Keratinocyte (primary cell): ENCODE results near the gene SLC7A5. TPM values are rescaled to one million over a fixed set of nuclear protein-coding genes. Genes with fewer than 3 reads are reported as not detected.

Experiments used
- DNase-seq: peaks from one replicate; pipeline ENCODE4 v3.0.0-alpha.2; 2011; ENCODE audit warnings: low read depth, missing footprints, low spot score
- FAIRE-seq: peaks from 2 replicates; lab custom pipeline; 2011; peaks lifted over from hg19 to GRCh38; lab: Jason Lieb, UNC
- H2AFZ ChIP-seq: 2 replicates; pipeline ENCODE4 v1.6.0; 2012; ENCODE audit warnings: low read length, control low read depth, inconsistent platforms; ENCODE audit not compliant: control insufficient read depth
- H3K27ac ChIP-seq: 2 replicates; pipeline ENCODE4 v1.5.1; 2011; ENCODE audit warnings: low read length; ENCODE audit not compliant: control insufficient read depth, insufficient read depth
- H3K27me3 ChIP-seq: 3 replicates; pipeline ENCODE4 v1.6.0; 2011; ENCODE audit warnings: low read length; ENCODE audit not compliant: control insufficient read depth, insufficient read depth; ENCODE audit errors: extremely low read depth
- H3K36me3 ChIP-seq, 2 experiments: 2 replicates in 1 of 2; 3 replicates in 1 of 2; pipeline ENCODE4 v1.5.1; 2011; ENCODE audit warnings: low read length in 2 of 2, mild to moderate bottlenecking in 1 of 2; ENCODE audit not compliant: control insufficient read depth in 2 of 2, insufficient read depth in 2 of 2; ENCODE audit errors: extremely low read depth in 1 of 2
- H3K4me1 ChIP-seq: 3 replicates; pipeline ENCODE4 v1.5.1; 2011; ENCODE audit warnings: low read length; ENCODE audit not compliant: control insufficient read depth, insufficient read depth; ENCODE audit errors: extremely low read depth
- H3K4me2 ChIP-seq: 3 replicates; pipeline ENCODE4 v1.6.0; 2011; ENCODE audit warnings: low read depth, low read length; ENCODE audit not compliant: control insufficient read depth, insufficient read depth; ENCODE audit errors: extremely low read depth
- H3K4me3 ChIP-seq, 3 experiments: fragments of 200-600 bp in 1 of 3; sonication (generic) in 1 of 3; 2 replicates in 2 of 3; 3 replicates in 1 of 3; pipeline ENCODE4 v1.5.1; 2011 to 2016; ENCODE audit warnings: low read length in 3 of 3, mild to moderate bottlenecking in 3 of 3, control low read depth in 2 of 3, inconsistent platforms in 1 of 3, low read depth in 1 of 3, mixed read lengths in 1 of 3, mixed run types in 1 of 3, moderate library complexity in 1 of 3; ENCODE audit not compliant: control insufficient read depth in 2 of 3, insufficient read depth in 2 of 3; ENCODE audit errors: extremely low read depth in 1 of 3
- H3K79me2 ChIP-seq: 2 replicates; pipeline ENCODE4 v1.6.0; 2012; ENCODE audit warnings: low read length; ENCODE audit not compliant: control insufficient read depth, insufficient read depth
- H3K9ac ChIP-seq: 3 replicates; pipeline ENCODE4 v1.6.0; 2011; ENCODE audit warnings: low read length; ENCODE audit not compliant: control insufficient read depth, insufficient read depth; ENCODE audit errors: extremely low read depth
- H3K9me1 ChIP-seq: 3 replicates; pipeline ENCODE4 v1.6.0; 2011; ENCODE audit warnings: low read length; ENCODE audit not compliant: control insufficient read depth, insufficient read depth; ENCODE audit errors: extremely low read depth
- H3K9me3 ChIP-seq: 2 replicates; pipeline ENCODE4 v1.5.1; 2012; ENCODE audit warnings: low read depth, low read length; ENCODE audit not compliant: control insufficient read depth
- H4K20me1 ChIP-seq: 3 replicates; pipeline ENCODE4 v1.6.0; 2011; ENCODE audit warnings: low read length; ENCODE audit not compliant: control insufficient read depth, insufficient read depth; ENCODE audit errors: extremely low read depth
- EZH2 ChIP-seq: IDR thresholded peaks from one replicate; pipeline ENCODE4 v1.6.1; 2012; ENCODE audit warnings: inconsistent platforms, mild to moderate bottlenecking, low read length, moderate library complexity
- dilution Hi-C: fragments of 300-500 bp; cut with MboI; formaldehyde crosslinking; loops from one replicate; pipeline ENCODE4 v1.7.0; 2020; ENCODE audit warnings: low sequenced_read_pairs; ENCODE audit not compliant: extremely low pct_ligation_motif_present
- polyA plus RNA-seq, 5 experiments: library from polyadenylated mRNA; depleted of rRNA in 3 of 5; stranded (reverse) in 3 of 5; stranded (forward) in 1 of 5; unstranded in 1 of 5; fragments of >200 nt; gene quantifications; 1 replicate in 1 of 5; 2 replicates in 3 of 5; 3 replicates in 1 of 5; pipeline versions ENCODE4 v1.2.1 to v1.2.3, GENCODE V29; 2011 to 2012; ENCODE audit warnings: missing spikeins in 2 of 5, low read depth in 1 of 5, low replicate concordance in 1 of 5
- TF ChIP-seq, protein P1 (sequence below), 3 experiments: IDR thresholded peaks in 1 of 3; conservative IDR thresholded peaks in 1 of 3; optimal IDR thresholded peaks in 1 of 3; 2 replicates in 2 of 3; 3 replicates in 1 of 3; pipeline versions ENCODE3 to v1.5.1; 2011; ENCODE audit warnings: low read length in 3 of 3, mild to moderate bottlenecking in 3 of 3, moderate library complexity in 2 of 3, control low read depth in 1 of 3, inconsistent platforms in 1 of 3; ENCODE audit not compliant: insufficient read depth in 2 of 3; ENCODE audit errors: extremely low read depth in 1 of 3

Gene SLC7A5
- polyA plus RNA-seq, 1 donor (not counting 4 experiments of a cell fraction or from before 2014, with no cell fraction given), result 114 TPM

GRCh38 chr16:87809150-87809902, 60.0 kb downstream of the SLC7A5 start:
- H2AFZ ChIP-seq, result no peak overlapping the region
- no peak for FAIRE-seq
- no peak overlapping the region for H3K9ac ChIP-seq
- H3K9me1 ChIP-seq, result no peaks in the 10 kb centered on the region
- TF ChIP-seq, protein P1, sequence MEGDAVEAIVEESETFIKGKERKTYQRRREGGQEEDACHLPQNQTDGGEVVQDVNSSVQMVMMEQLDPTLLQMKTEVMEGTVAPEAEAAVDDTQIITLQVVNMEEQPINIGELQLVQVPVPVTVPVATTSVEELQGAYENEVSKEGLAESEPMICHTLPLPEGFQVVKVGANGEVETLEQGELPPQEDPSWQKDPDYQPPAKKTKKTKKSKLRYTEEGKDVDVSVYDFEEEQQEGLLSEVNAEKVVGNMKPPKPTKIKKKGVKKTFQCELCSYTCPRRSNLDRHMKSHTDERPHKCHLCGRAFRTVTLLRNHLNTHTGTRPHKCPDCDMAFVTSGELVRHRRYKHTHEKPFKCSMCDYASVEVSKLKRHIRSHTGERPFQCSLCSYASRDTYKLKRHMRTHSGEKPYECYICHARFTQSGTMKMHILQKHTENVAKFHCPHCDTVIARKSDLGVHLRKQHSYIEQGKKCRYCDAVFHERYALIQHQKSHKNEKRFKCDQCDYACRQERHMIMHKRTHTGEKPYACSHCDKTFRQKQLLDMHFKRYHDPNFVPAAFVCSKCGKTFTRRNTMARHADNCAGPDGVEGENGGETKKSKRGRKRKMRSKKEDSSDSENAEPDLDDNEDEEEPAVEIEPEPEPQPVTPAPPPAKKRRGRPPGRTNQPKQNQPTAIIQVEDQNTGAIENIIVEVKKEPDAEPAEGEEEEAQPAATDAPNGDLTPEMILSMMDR (optimal IDR thresholded peaks at IDR 0.05 in 1 of 3, IDR thresholded peaks at IDR 0.05 in 1 of 3, conservative IDR thresholded peaks at IDR 0.05 in 1 of 3; ENCODE audit: extremely low read depth in 1 of 3, insufficient read depth in 2 of 3, low read length in 3 of 3), result no peak
- no peak for TF ChIP-seq EZH2
- H3K27ac ChIP-seq, result no peak overlapping the region
- no peaks in the 10 kb centered on the region for H3K9me3 ChIP-seq
- peaks cover 39% of the 10 kb centered on the region for H3K4me1 ChIP-seq
- H3K36me3 ChIP-seq, result no peaks in the 10 kb centered on the region
- no peak for DNase-seq
- H3K4me2 ChIP-seq, result no peak overlapping the region
- H3K79me2 ChIP-seq, result no peaks in the 10 kb centered on the region
- dilution Hi-C loops, result no loop called here
- no peaks in the 10 kb centered on the region for H3K27me3 ChIP-seq
- H3K4me3 ChIP-seq, result no peak overlapping the region
- no peaks in the 10 kb centered on the region for H4K20me1 ChIP-seq

DNA sequence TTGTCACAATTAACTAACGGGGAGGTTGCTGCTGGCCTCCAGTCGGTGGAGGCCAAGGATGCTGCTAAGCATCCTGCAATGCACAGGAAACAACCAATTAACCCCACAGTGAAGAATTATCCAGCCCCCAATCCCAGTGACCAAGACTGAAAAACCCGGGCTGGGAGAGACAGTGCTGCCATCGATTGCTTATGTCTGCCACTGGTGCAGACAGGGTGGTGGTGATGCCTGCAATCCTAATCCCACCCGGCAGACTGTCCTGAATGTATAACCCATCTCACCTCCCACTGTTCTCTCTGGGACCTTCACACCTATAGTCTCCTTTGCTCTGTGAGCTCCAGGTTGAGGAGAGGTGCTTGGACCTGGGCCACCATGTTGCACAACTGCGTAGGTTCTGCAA, 61.2 kb downstream of the SLC7A5 start:
- FAIRE-seq, result no peak

More for the DNA sequence above, 61.2 kb downstream of the SLC7A5 start:
- dilution Hi-C loops, result no loop called here
- no peaks in the 10 kb centered on the region for H3K27me3 ChIP-seq
- no peaks in the 10 kb centered on the region for H3K79me2 ChIP-seq
- no peak overlapping the region for H2AFZ ChIP-seq
- no peaks in the 10 kb centered on the region for H3K9me1 ChIP-seq
- no peak for DNase-seq
- no peak overlapping the region for H3K4me2 ChIP-seq
- H3K9me3 ChIP-seq, result no peaks in the 10 kb centered on the region
- H3K9ac ChIP-seq, result peak overlapping the region; percentile 84
- peaks cover 45% of the 10 kb centered on the region for H3K4me1 ChIP-seq
- H3K4me3 ChIP-seq, result no peak overlapping the region
- H3K27ac ChIP-seq, result peak overlapping the region; percentile 96
- TF ChIP-seq, protein P1 (optimal IDR thresholded peaks at IDR 0.05 in 1 of 3, IDR thresholded peaks at IDR 0.05 in 1 of 3, conservative IDR thresholded peaks at IDR 0.05 in 1 of 3; ENCODE audit: extremely low read depth in 1 of 3, insufficient read depth in 2 of 3, low read length in 3 of 3), result no peak
- TF ChIP-seq EZH2, result no peak
- no peaks in the 10 kb centered on the region for H3K36me3 ChIP-seq
- no peaks in the 10 kb centered on the region for H4K20me1 ChIP-seq
